RPMI8226 (cell line): ENCODE results near the gene SEPTIN10.

Experiments
- DNase-seq: peaks from one replicate; pipeline ENCODE4 v3.0.0-alpha.2; 2015

Gene SEPTIN10

GRCh38 chr2:109493176-109493935 is 120.4 kb downstream of the SEPTIN10 start:
- DNase-seq, result no peak
